HG03565 (cell line): Measurements from ENCODE around the gene BEGAIN.
"Not testable (repeated sequence)": the region's sequence is repeated elsewhere in the genome, so short reads cannot be mapped to it uniquely, and the experiment has no call there.

Experiments used
- ATAC-seq: cut with Tn5 transposase; IDR thresholded peaks from one replicate; pipeline ENCODE4 v1.9.1; 2021; ENCODE audit warnings: mild to moderate bottlenecking, moderate library complexity; ENCODE audit not compliant: unreplicated experiment

The BEGAIN gene

DNA sequence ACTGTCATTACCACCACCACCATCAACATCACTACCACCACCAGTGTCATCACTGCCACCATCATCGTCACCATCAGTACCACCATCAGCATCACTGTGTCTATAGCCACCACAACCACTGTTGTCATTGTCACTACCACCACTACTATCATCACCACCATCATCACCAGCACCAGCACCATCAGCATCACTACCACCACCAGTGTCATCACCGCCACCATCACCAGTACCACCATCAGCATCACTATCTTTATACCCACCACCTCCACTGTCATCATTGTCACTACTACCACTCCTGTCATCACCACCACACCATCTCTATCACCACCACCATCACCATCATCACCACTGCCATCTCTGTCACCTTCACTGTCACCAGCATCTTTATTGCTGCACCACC, 60.6 kb downstream of the BEGAIN start:
- no peak for ATAC-seq

GRCh38 chr14:100526057-100526456, 61.2 kb downstream of the BEGAIN start:
- ATAC-seq = no peak

DNA sequence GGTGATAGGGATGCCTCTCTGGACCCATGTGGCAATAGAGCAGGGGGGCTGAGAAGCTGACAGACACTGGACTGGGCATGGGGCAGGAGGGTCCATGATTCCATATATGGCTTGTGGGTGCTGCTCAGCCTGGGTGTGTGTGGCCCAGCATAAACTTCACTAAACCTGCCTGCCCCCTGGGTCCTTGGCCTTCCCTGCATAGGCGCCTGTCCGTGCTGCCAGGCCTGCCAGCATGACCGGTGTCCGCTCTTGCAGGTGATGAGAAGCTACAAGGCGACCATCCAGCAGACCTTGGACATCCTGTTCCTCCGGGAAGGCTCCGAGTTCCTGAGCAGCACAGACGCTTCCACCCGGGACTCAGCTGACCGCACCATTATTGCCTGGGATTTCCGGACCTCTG, 61.6 kb downstream of the BEGAIN start:
- no peak for ATAC-seq

DNA sequence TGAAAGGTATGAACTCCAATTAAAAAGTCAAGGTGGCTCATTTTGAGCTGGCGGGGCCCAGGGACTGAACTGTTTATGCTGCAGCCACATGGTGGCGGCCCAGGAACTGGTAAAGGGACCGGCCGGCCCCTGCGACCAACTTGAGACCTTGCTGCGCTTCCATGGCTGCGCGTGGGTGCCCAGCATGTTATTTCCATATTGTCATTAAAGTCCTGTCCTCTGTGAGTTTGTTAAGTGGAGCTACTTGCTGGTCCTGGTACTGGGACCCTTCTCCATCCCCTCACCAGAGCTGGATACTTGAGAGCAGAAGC, 62.3 kb downstream of the BEGAIN start:
- ATAC-seq = no peak

DNA sequence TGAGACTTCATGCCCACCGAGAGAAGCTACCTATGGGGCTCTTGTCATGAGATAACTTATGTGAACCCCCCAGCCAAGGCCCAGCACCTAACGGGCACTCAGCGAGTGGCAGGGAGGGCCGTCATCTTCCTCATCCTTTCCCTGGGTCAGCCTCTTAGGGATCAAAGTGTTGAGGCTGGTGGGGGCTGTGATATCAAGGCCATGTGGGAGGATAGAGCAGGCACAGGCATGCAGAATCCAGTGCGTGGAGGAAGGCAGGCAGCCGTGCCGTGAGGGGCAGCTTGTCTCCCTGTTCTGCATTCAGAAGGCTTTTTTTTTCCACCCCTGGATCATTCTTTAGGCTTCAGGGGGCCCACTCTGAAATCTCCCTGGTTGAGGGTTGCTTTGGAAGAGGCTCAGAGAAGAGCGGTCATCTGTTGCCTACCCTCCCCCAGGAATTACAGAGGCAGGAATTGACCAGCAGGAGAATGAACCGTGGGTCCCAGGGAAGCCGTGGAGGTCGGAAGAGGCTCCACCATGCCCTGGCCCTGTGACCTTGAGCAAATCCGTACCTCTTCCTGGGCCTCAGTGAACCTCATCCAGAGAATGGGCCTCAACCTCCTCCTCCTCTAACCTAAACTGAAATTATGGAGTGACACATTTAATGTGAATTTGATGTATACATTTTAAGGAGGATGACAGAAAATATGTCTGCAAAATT, 62.8 kb downstream of the BEGAIN start:
- ATAC-seq = no peak

- ATAC-seq = no peak
Observed at GRCh38 chr14:100523843-100524169, 63.4 kb downstream of the BEGAIN start.

GRCh38 chr14:100523131-100523842, 63.9 kb downstream of the BEGAIN start:
- no peak for ATAC-seq

DNA sequence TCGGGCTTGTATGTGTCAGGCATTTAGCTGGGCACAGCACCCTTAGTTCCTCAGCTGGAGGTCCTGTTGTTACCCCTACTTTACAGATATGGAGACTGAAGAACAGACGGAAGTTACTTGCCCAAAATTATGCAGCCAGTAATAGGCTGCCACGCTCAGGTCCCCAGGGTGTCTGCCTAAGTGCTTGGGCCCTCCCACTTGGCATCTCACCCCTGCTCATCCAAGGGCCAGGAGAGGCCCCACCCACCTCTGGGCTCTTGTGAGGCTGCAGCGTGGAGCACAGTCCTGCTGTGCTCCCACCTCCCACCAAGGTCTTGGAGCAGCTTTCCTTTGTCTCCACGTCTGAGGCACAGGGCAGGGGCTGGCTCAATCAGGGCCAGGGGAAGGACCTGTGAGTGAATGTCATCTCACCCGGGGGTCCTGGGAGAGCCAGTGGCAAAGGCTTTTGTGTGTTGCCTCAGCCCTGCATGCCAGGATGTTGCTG, 64.6 kb downstream of the BEGAIN start:
- ATAC-seq = no peak

DNA sequence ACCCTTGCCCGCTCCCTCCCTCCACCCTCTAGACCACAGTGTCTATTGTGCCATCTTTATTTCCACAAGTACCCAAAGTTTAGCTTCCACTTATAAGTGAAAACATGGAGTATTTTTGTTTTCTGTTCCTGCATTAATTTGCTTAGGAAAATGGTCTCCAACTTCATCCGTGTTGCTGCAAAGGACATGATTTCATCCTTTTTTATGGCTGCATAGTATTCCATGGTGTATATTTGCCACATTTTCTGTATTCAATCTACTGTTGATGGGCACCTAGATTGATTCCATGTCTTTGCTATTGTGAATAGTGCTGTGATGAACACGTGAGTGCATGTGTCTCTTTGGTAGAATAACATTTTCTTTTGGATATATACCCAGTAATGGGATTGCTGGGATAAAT, 81.2 kb downstream of the BEGAIN start:
- ATAC-seq = not testable (repeated sequence)

DNA sequence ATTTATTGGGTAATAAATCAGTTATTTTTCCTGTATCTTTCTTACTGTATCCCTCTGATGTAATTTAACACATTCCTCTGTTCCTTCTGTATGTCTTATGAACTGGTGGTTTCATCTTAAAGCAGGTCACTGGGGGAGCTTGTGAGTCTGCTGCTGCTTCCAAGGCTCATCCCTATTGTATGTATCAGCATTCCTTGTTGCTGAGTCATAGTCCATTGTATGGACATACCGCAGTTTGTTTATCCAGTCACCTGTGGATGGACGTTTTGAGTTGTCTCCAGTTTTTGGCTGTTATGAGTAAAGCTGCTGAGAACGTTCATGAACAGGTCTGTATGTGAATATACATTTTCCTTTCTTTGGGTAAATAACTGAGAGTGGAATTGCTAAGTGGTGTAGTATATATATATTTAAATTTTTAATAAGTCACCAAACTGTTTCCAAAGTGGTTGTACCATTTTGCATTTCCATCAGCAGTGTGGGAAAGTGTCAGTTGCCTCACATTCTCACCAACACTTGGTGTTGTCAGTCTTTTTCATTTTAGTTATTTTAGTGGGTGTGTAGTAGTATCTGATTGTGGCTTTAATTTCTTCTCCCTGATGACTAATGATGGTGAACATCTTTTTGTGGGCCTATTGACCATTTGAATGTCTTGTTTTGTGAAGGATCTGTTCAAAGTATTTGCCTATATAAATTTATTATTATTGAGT, 82.7 kb downstream of the BEGAIN start:
- no peak for ATAC-seq

- ATAC-seq = no peak
Observed at GRCh38 chr14:100503251-100503650, 84.0 kb downstream of the BEGAIN start.

DNA sequence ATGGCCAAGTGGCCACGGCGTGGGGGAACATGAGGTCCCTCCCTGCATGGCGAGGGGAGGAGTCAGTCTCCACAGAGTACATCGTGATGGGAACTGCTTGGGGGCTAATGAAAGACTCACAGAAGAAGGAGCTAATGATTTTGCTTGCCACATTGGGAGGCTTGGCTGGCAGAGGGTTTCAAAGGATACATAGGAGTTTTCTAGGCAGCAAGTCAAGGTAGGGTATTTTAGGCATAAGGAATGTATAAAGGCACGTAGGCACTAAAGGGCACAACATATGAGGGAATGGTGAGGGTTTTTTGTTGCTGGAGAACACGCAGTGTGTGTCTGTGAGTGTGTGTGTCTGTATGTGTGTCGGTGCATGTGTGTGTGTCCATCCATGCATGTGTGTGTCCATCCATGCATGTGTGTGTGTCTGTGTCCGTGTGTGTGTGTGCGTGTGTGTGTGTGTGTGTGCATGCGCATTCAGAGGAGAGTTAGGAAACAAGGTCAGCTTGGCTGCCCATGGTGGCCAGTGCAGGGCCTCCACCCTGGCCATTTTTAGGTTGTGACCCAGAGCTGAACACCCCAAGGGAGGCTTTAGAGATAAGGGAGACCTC, 84.5 kb downstream of the BEGAIN start:
- no peak for ATAC-seq

DNA sequence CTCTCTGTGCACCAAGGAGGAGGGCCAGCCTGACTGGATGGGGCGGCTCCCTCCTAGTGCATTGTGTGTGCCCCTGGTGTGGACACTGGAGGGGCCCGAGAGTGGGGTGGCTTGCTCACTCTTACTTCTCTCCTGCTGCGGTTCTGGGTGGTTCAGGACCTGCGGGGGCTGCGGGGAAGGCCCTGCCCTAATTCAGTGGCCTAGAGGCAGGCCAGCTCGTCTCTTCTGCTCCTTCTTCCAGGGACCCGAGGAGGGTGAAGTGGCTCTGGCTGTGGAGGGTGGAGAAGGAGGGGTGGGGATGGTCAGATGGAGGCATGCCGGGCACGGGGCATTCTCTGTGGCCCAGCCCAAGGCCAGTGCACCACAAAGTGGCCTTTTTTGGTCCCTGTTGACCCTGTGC, 87.1 kb downstream of the BEGAIN start:
- no peak for ATAC-seq

- no peak for ATAC-seq
Observed at GRCh38 chr14:100498068-100498467, 89.1 kb downstream of the BEGAIN start.

DNA sequence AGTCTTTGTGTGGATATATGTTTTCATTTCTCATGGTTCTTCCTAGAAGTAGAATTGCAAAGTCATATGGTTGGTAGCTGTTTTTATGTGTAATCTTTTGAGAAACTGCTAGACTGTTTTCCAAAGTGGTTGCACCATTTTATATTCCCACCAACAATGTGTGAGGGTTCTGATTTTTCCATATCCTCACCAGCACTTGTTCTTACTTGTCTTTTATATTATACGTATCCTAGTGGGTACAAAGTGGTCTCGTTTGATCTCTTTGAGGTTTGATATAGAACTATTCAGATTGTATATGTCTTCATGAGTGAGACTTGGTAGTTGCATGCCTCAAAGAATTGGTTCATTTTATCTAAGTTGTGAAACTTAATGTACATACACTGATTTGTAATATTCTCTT, 91.3 kb downstream of the BEGAIN start:
- ATAC-seq = no peak

GRCh38 chr14:100494645-100495044, 92.6 kb downstream of the BEGAIN start:
- no peak for ATAC-seq

DNA sequence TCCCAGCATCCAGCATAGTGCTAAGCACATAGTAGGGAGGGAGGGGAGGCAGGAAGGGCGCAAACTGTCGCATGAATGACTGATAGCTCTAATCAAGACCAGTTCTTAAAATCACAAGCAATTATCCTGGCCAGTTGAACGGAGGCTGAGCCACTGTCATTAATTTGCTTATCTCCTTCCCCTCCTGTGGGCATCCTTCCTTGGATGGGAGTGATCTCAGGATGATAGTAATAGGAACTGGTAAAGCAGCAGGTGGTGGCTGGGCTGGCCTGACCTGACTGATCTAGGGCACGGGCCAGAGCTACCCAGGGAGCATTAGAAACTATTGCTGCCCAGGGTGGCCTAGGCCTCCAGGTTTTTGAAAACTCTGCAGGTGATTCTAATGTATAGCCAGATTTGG, 97.0 kb downstream of the BEGAIN start:
- ATAC-seq = no peak

GRCh38 chr14:100488057-100488456, 99.2 kb downstream of the BEGAIN start:
- ATAC-seq = no peak

DNA sequence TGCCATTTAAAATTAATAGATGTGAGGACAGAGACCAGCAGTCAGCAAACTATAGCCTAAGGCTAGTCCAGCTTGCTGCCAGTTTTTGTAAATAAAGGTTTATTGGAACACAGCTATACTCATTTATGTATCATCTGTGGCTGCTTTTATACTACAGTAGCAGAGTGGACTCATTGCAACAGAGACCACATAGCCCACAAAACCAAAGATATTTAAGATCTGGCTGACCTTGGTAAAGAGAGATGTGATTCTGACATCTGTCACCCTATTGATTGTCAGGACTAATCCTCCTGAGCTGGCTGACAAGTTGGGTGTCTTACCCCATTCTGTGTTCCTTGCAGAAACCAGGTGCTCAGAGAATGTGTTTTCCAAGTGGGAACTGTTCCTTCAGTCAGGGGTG, 99.9 kb downstream of the BEGAIN start:
- ATAC-seq = no peak
